NOMO-1 (cell line): ENCODE results near the gene RABEP2.
"Not testable (repeated sequence)": the region's sequence is repeated elsewhere in the genome, so short reads cannot be mapped to it uniquely, and the experiment has no call there.

ENCODE experiments used
- DNase-seq, 2 experiments: peaks; one replicate each; lab custom pipeline; 2025; ENCODE audit not compliant: unreplicated experiment in 2 of 2; lab: John Stamatoyannopoulos, UW

RABEP2 gene

GRCh38 chr16:28924762-28925385 lies at the start of gene RABEP2:
TSS of gene RABEP2 (minus strand) at chr16:28925238. CDS start at chr16:28925163, 75 bp downstream.
- peak; percentile 89 to 91 for DNase-seq

- DNase-seq: peak; percentile 90 to 94
Observed at GRCh38 chr16:28974437-28975157, 49.6 kb upstream of the RABEP2 start, which contains the start of gene SPNS1. TSS of gene SPNS1 (plus strand) at chr16:28974778. CDS start at chr16:28975152, 374 bp downstream.

- peak; percentile 5 to 31 for DNase-seq
Observed at GRCh38 chr16:28974007-28974436, 49.0 kb upstream of the RABEP2 start.

GRCh38 chr16:28969696-28970095 lies 44.7 kb upstream of the RABEP2 start:
- DNase-seq: not testable (repeated sequence)

GRCh38 chr16:28967156-28967555 lies 42.1 kb upstream of the RABEP2 start:
- no peak for DNase-seq

- DNase-seq: no peak
Observed at GRCh38 chr16:28964496-28964895, 39.5 kb upstream of the RABEP2 start.

GRCh38 chr16:28964072-28964471 lies 39.0 kb upstream of the RABEP2 start:
- DNase-seq: no peak

- DNase-seq: no peak
Observed at GRCh38 chr16:28958836-28959235, 33.8 kb upstream of the RABEP2 start.

GRCh38 chr16:28958216-28958615 lies 33.2 kb upstream of the RABEP2 start:
- no peak for DNase-seq

GRCh38 chr16:28951410-28951943 lies 26.4 kb upstream of the RABEP2 start:
- DNase-seq: no peak

GRCh38 chr16:28950648-28951409 lies 25.8 kb upstream of the RABEP2 start, which contains the start of gene NFATC2IP:
TSS of gene NFATC2IP (plus strand) at chr16:28950937. CDS start at chr16:28951012, 75 bp downstream.
- peak; percentile 99 for DNase-seq

GRCh38 chr16:28946681-28947080 lies 21.6 kb upstream of the RABEP2 start:
- no peak for DNase-seq

GRCh38 chr16:28943281-28943680 lies 18.2 kb upstream of the RABEP2 start:
- DNase-seq: no peak

- DNase-seq: not testable (repeated sequence)
Observed at GRCh38 chr16:28939825-28940224, 14.8 kb upstream of the RABEP2 start.

- no peak for DNase-seq
Observed at GRCh38 chr16:28938721-28939120, 13.7 kb upstream of the RABEP2 start.

GRCh38 chr16:28937222-28937876 lies 12.3 kb upstream of the RABEP2 start:
- no peak for DNase-seq

GRCh38 chr16:28936784-28937155 lies 11.7 kb upstream of the RABEP2 start:
- no peak for DNase-seq

- peak; percentile 94 to 96 for DNase-seq
Observed at GRCh38 chr16:28935924-28936783, 11.1 kb upstream of the RABEP2 start.

- DNase-seq: peak in 1 of 2 experiments; percentile 4
Observed at GRCh38 chr16:28935346-28935745, 10.3 kb upstream of the RABEP2 start.

- DNase-seq: no peak
Observed at GRCh38 chr16:28933171-28933570, 8.1 kb upstream of the RABEP2 start.
